Adrenal gland (tissue), 12 donors: ENCODE results near the gene SEZ6. TPM values are rescaled to one million over a fixed set of nuclear protein-coding genes. Genes with fewer than 3 reads are reported as not detected.

Experiments used
- DNase-seq, 7 donors: peaks; one replicate each; pipeline ENCODE4 v3.0.0-alpha.2; 2019 to 2020
- H3K27ac ChIP-seq, 5 donors: fragments of 200-600 bp; sonication (generic) in 4 of 5; 1 replicate in 3 of 5; 2 replicates in 2 of 5; pipeline versions ENCODE4 v1.5.1 to v1.8.0; 2016 to 2020; ENCODE audit warnings: mild to moderate bottlenecking in 1 of 5
- H3K27me3 ChIP-seq: fragments of 200-600 bp; 2 replicates; pipeline ENCODE4 v1.8.0; 2021
- H3K36me3 ChIP-seq, 2 donors: fragments of 200-600 bp; replicated peaks in 1 of 2; 1 replicate in 1 of 2; 2 replicates in 1 of 2; pipeline versions ENCODE4 v1.5.1 to v1.8.0; 2018 to 2022
- H3K4me1 ChIP-seq, 2 donors: fragments of 200-600 bp; replicated peaks in 1 of 2; 1 replicate in 1 of 2; 2 replicates in 1 of 2; pipeline versions ENCODE4 v1.5.1 to v1.8.0; 2018 to 2021
- H3K4me3 ChIP-seq, 4 donors: fragments of 200-600 bp; sonication (generic) in 3 of 4; one replicate each; pipeline ENCODE4 v1.5.1; 2016 to 2018
- H3K9me3 ChIP-seq, 3 donors: fragments of 200-600 bp; sonication (generic) in 1 of 3; replicated peaks in 1 of 3; 1 replicate in 2 of 3; 2 replicates in 1 of 3; pipeline versions ENCODE4 v1.5.1 to v1.8.0; 2016 to 2021
- POLR2A ChIP-seq, 2 donors: fragments of 450-650 bp; IDR thresholded peaks; one replicate each; pipeline ENCODE4 v1.6.1; 2017; ENCODE audit warnings: antibody characterized with exemption in 2 of 2, mild to moderate bottlenecking in 2 of 2, moderate library complexity in 1 of 2
- WGBS, 4 donors: extraction: QIAGEN DNeasy Blood & Tissue Kit in 2 of 4; methylation state at CpG; one replicate each; pipeline versions ENCODE4 v1.1.5 to v1.1.7; 2013 to 2017; 5-methylcytosine and 5-hydroxymethylcytosine counted together
- intact Hi-C, 2 donors: fragments of 100-400 bp; cut with DNase I; formaldehyde crosslinking; loops; one replicate each; pipeline versions ENCODE4 v1.14.1 to v1.15.0; 2022 to 2023
- polyA plus RNA-seq, 3 donors: library from polyadenylated mRNA; stranded (reverse); fragments of 200-250 nt in 2 of 3; fragments of 350-450 nt in 1 of 3; fragmentation: Illumina TruSeq in 1 of 3; extraction: RNeasy Lipid Tissue Mini Kit (QIAGEN cat#74804) in 1 of 3; gene quantifications; one replicate each; pipeline ENCODE4 v1.2.3, GENCODE V29; 2013 to 2014
- total RNA-seq, 9 donors: library from RNA; depleted of rRNA in 4 of 9; stranded (reverse); fragments of >200 nt in 4 of 9; fragments of 120-200 nt in 1 of 9; fragmentation: NEBNext Ultra II Directional in 1 of 9; extraction: Animal tissue kit (Norgen Biotek cat#: 25700) in 1 of 9; gene quantifications; one replicate each; pipeline versions ENCODE4 v1.1.0 to v1.2.4, GENCODE V29; 2013 to 2023
- TF ChIP-seq, protein P1 (sequence below), 6 experiments: fragments of 450-650 bp in 4 of 6; fragments of 200-600 bp in 2 of 6; sonication (generic) in 1 of 6; IDR thresholded peaks; 1 replicate in 5 of 6; 2 replicates in 1 of 6; pipeline versions ENCODE4 v1.5.1 to v1.8.0; 2016 to 2021; ENCODE audit warnings: antibody characterized with exemption in 6 of 6, mild to moderate bottlenecking in 2 of 6, moderate library complexity in 1 of 6
- donor health status: healthy with polysubstance abuse.
- donor health status: Bipolar disorder and iron deficiency.
- donor health status: DM: yes; HTN: yes; CAD: no.
- donor health status: DM: no; HTN: no; CAD: no.
- donor health status: DM: no; HTN: no; CAD: no.
- donor health status: DM: yes; HTN: yes; CAD: no.

SEZ6 gene
- total and polyA plus RNA-seq, 12 donors, result 0.11 to 1.0 (median 0.33) TPM; not detected in 6

GRCh38 chr17:29019475-29020181, 13.8 kb upstream of the SEZ6 start:
- 6 to 22% (median 11%) methylated on average over 11 to 39 of the region's 39 CpGs for WGBS, 4 donors
- peaks cover 14% of the 10 kb centered on the region for H3K27me3 ChIP-seq
- peak in 3 of 7 donors; percentile 7 to 20 (median 14) for DNase-seq
- peaks cover 7 to 13% of the 10 kb centered on the region in 2 donors for H3K4me1 ChIP-seq
- no peaks in the 10 kb centered on the region for H3K9me3 ChIP-seq
- no peak overlapping the region for H3K4me3 ChIP-seq
- no peak for TF ChIP-seq POLR2A (IDR thresholded peaks at IDR 0.05)
- TF ChIP-seq, protein P1, sequence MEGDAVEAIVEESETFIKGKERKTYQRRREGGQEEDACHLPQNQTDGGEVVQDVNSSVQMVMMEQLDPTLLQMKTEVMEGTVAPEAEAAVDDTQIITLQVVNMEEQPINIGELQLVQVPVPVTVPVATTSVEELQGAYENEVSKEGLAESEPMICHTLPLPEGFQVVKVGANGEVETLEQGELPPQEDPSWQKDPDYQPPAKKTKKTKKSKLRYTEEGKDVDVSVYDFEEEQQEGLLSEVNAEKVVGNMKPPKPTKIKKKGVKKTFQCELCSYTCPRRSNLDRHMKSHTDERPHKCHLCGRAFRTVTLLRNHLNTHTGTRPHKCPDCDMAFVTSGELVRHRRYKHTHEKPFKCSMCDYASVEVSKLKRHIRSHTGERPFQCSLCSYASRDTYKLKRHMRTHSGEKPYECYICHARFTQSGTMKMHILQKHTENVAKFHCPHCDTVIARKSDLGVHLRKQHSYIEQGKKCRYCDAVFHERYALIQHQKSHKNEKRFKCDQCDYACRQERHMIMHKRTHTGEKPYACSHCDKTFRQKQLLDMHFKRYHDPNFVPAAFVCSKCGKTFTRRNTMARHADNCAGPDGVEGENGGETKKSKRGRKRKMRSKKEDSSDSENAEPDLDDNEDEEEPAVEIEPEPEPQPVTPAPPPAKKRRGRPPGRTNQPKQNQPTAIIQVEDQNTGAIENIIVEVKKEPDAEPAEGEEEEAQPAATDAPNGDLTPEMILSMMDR (IDR thresholded peaks at IDR 0.05), result no peak
- intact Hi-C loops, result no loop called here
- H3K27ac ChIP-seq, result no peak overlapping the region
- H3K36me3 ChIP-seq, result no peaks in the 10 kb centered on the region

- no peak for DNase-seq
- Histone ChIP-seq H3K36me3 (no peaks in the 10 kb centered on the region), H3K9me3 (no peaks in the 10 kb centered on the region), H3K4me3 (no peak overlapping the region), H3K4me1 (peaks cover 7 to 13% of the 10 kb centered on the region in 2 donors), H3K27me3 (peaks cover 14% of the 10 kb centered on the region), H3K27ac (no peak overlapping the region)
- TF ChIP-seq, protein P1 (IDR thresholded peaks at IDR 0.05), result no peak
- no peak for TF ChIP-seq POLR2A (IDR thresholded peaks at IDR 0.05)
- intact Hi-C loops, result no loop called here
- 33 to 57% (median 52%) methylated on average over 4 to 6 of the region's 6 CpGs for WGBS, 4 donors
Measured at GRCh38 chr17:29018788-29019474, 13.1 kb upstream of the SEZ6 start.

DNA sequence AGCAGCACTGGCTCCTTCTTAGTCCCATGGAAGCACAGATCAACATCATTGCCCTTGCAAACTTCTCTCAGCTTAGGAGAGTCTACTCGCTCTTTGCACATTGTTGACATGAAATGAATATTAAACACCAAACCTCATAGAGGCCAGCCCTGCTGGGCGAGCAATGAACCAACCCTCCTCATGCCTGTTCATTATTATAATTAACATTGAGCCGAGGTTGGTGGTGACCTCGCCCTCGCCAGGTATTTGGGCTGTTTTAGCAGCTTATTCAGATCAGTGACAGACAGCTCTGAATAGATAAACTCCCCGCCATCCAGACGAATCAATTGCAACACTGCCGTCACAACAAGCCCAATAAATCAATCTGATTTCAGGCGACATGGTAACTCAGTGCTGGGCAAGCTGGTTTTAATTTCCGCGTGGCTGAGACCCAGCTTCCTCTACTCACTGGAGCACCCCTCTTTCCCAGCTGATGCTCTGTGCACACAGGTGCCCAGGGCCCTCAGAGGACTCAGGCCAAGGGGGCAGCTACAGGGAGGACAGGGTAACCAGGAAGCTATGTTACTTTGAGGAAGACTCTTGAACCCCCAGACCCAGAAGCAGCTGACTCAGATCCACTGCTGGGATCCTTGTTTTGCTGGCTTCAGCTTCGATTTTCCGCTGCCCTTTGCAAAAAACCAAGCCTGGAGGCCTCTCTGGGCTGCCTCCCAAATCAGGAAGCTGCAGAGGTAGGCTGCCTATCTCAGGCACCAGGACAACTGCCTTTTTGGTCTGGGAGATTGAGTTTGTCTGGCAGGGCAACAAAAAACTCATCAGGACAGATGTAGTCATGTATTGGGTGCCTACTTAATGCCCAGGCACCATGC, 10.7 kb upstream of the SEZ6 start:
- intact Hi-C loops, result no loop called here
- Histone ChIP-seq H3K4me3 (no peak overlapping the region), H3K9me3 (no peaks in the 10 kb centered on the region), H3K27ac (no peak overlapping the region), H3K27me3 (peaks cover 14% of the 10 kb centered on the region), H3K4me1 (peaks cover 7 to 13% of the 10 kb centered on the region in 2 donors), H3K36me3 (no peaks in the 10 kb centered on the region)
- DNase-seq, result peak in 1 of 7 donors; percentile 13
- WGBS, 4 donors, result 51 to 71% (median 63%) methylated on average over 12 to 13 of the region's 13 CpGs
- TF ChIP-seq, protein P1 (IDR thresholded peaks at IDR 0.05), result no peak
- no peak for TF ChIP-seq POLR2A (IDR thresholded peaks at IDR 0.05)

DNA sequence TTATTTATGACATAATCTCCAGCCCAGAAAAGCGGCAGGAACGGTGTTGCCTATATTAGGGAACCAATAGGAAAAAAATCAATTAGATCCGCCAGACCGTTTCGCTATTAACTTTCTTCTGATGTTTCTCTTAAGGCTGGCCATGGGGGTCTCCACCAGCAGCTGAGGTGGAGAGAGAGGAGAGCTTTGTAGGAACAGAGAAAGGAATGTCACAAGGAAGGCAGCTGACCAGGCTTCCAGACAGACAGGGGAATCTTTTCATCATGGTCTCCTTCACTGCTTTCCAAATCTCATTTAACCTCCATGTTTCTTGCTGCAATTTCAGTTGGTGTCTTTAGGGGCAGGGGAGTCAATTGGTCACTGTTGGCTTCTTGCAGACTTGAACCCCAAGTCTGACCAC, 8.9 kb upstream of the SEZ6 start:
- no peak for DNase-seq
- Histone ChIP-seq H3K27ac (no peak overlapping the region), H3K9me3 (no peaks in the 10 kb centered on the region), H3K4me1 (peaks cover 3 to 5% of the 10 kb centered on the region in 2 donors), H3K27me3 (peaks cover 14% of the 10 kb centered on the region), H3K36me3 (no peaks in the 10 kb centered on the region), H3K4me3 (no peak overlapping the region)
- intact Hi-C loops, result no loop called here
- WGBS, 4 donors, result 60 to 76% (median 70%) methylated on average over 5 of the region's 5 CpGs
- TF ChIP-seq POLR2A (IDR thresholded peaks at IDR 0.05), result no peak
- TF ChIP-seq, protein P1 (IDR thresholded peaks at IDR 0.05), result no peak
